ENCODE measurements around the gene SENP7.

- TF ChIP-seq, protein P1, sequence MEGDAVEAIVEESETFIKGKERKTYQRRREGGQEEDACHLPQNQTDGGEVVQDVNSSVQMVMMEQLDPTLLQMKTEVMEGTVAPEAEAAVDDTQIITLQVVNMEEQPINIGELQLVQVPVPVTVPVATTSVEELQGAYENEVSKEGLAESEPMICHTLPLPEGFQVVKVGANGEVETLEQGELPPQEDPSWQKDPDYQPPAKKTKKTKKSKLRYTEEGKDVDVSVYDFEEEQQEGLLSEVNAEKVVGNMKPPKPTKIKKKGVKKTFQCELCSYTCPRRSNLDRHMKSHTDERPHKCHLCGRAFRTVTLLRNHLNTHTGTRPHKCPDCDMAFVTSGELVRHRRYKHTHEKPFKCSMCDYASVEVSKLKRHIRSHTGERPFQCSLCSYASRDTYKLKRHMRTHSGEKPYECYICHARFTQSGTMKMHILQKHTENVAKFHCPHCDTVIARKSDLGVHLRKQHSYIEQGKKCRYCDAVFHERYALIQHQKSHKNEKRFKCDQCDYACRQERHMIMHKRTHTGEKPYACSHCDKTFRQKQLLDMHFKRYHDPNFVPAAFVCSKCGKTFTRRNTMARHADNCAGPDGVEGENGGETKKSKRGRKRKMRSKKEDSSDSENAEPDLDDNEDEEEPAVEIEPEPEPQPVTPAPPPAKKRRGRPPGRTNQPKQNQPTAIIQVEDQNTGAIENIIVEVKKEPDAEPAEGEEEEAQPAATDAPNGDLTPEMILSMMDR (conservative IDR thresholded peaks at IDR 0.05; ENCODE audit: low read length): no peak
- TF ChIP-seq EZH2phosphoT487 (IDR thresholded peaks at IDR 0.05; ENCODE audit: borderline replicate concordance, low read depth, low read length): no peak
These were observed 192.5 kb downstream of the SENP7 start, which contains the start of gene IMPG2 for GRCh38 chr3:101320475-101320874.
